ENCODE measurements around the gene OARD1. TPM values are rescaled to one million over a fixed set of nuclear protein-coding genes. Genes with fewer than 3 reads are reported as not detected.

The OARD1 gene
- total and polyA plus RNA-seq, 8 donors: 14.9 to 56.4 (median 47.8) TPM

DNA sequence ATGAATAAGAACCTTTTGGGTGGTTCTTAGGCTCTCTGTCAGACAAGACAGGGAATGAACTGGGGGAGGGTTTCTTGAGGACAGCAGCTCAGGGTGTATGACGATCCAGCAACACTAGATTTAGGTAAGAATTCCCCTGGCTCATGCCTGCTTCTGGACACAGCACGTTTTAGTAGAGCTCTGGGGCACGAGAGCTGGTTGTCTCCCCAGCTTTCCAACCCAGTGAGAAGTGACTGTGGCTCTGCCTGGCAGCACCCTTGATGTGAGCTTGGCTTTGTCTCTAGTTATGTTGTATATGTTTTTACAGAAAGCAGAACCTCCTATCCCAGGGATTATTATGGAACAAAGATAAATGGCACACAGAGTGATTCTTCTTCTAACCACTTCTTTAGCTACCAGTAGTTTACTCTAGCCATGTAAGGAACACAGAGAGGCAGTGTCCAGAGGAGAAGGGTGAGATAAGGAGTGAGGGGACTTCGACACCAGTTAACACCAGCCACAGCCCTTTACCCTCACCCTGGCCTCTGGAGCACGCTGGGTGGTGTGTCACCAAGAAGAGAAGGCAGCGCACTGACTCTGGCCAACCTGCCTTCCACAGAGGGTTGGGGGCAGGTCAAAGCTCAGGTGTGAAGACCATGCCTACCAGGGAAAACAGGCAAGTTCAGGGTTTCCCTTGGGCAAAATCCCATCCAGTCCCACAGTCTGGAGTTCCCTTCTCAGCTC is 15.2 kb downstream of the OARD1 start:
- no peak for ATAC-seq
- intact Hi-C loops (cut with DNase I): no loop called here
- TF ChIP-seq CTCF (IDR thresholded peaks at IDR 0.05): no peak
- H3K27me3 ChIP-seq: no peaks in the 10 kb centered on the region
- H3K4me3 ChIP-seq: no peak overlapping the region
- DNase-seq: no peak
- H3K4me1 ChIP-seq: peaks cover 0 to 7% of the 10 kb centered on the region in 2 donors
- peaks cover 0 to 9% of the 10 kb centered on the region in 2 donors for H3K36me3 ChIP-seq
- H3K9me3 ChIP-seq: no peaks in the 10 kb centered on the region
- H3K27ac ChIP-seq: no peak overlapping the region

GRCh38 chr6:41055149-41055548 is 17.0 kb downstream of the OARD1 start:
- intact Hi-C loops (cut with DNase I): no loop called here
- H3K36me3 ChIP-seq: no peaks in the 10 kb centered on the region
- peaks cover 0 to 14% of the 10 kb centered on the region in 2 donors for H3K4me1 ChIP-seq
- H3K27me3 ChIP-seq: no peaks in the 10 kb centered on the region
- TF ChIP-seq CTCF (IDR thresholded peaks at IDR 0.05): no peak
- no peak overlapping the region for H3K27ac ChIP-seq
- no peak overlapping the region for H3K4me3 ChIP-seq
- DNase-seq: no peak
- no peaks in the 10 kb centered on the region for H3K9me3 ChIP-seq
- no peak for ATAC-seq

GRCh38 chr6:41054511-41054910 is 17.6 kb downstream of the OARD1 start:
- H3K27ac ChIP-seq: no peak overlapping the region
- no peak overlapping the region for H3K4me3 ChIP-seq
- no peak for DNase-seq
- no peak for TF ChIP-seq CTCF (IDR thresholded peaks at IDR 0.05)
- H3K36me3 ChIP-seq: no peaks in the 10 kb centered on the region
- no peaks in the 10 kb centered on the region for H3K27me3 ChIP-seq
- no peaks in the 10 kb centered on the region for H3K9me3 ChIP-seq
- peaks cover 0 to 14% of the 10 kb centered on the region in 2 donors for H3K4me1 ChIP-seq
- intact Hi-C loops (cut with DNase I): no loop called here
- ATAC-seq: no peak

- no peak within 1 kb of the TSS for H3K27ac ChIP-seq
- no peak within 1 kb of the TSS for H3K4me3 ChIP-seq
- no peaks in the 10 kb centered on the region for H3K9me3 ChIP-seq
- DNase-seq (peak in 1 of 4 donors; percentile 27), ATAC-seq (no peak)
- H3K4me1 ChIP-seq: peaks cover 0 to 14% of the 10 kb centered on the region in 2 donors
- H3K27me3 ChIP-seq: no peaks in the 10 kb centered on the region
- no peak for TF ChIP-seq CTCF (IDR thresholded peaks at IDR 0.05)
- intact Hi-C loops (cut with DNase I): no loop called here
- no peaks in the 10 kb centered on the region for H3K36me3 ChIP-seq
These were observed 19.1 kb downstream of the OARD1 start, which contains the start of gene APOBEC2 for GRCh38 chr6:41053041-41053440. Gene APOBEC2, plus strand, starts transcription at chr6:41053202. Its CDS starts 146 bp downstream, at chr6:41053348.

DNA sequence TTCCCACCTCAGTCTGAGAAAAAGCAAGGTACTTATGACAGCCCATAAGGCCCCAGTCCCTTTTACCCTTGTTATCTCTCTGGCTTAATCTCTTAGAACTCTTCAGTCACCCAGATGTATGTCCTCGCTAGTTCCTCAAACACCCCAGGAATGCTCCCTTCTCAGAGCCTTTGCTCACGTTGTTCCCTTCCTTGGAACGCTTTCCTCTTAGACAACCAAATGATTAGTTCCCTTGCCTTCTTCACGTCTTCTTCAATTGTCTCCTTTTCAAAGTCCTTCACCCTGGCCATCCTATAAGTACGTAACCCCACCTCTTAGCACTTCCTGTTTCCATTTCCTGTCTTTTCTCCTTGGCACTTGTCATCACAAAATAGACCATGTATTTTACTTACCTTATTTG is 20.3 kb downstream of the OARD1 start:
- no peaks in the 10 kb centered on the region for H3K27me3 ChIP-seq
- H3K36me3 ChIP-seq: no peaks in the 10 kb centered on the region
- H3K4me3 ChIP-seq: no peak overlapping the region
- intact Hi-C loops (cut with DNase I): no loop called here
- H3K4me1 ChIP-seq: peaks cover 0 to 14% of the 10 kb centered on the region in 2 donors
- H3K9me3 ChIP-seq: no peaks in the 10 kb centered on the region
- no peak overlapping the region for H3K27ac ChIP-seq
- no peak for TF ChIP-seq CTCF (IDR thresholded peaks at IDR 0.05)
- ATAC-seq (no peak), DNase-seq (no peak)
